ENCODE measurements around the gene NPAS3. TPM values are rescaled to one million over a fixed set of nuclear protein-coding genes. Genes with fewer than 3 reads are reported as not detected.

NPAS3 gene
- total RNA-seq, 1 donor from 2014 or later, result 2.3 TPM

DNA sequence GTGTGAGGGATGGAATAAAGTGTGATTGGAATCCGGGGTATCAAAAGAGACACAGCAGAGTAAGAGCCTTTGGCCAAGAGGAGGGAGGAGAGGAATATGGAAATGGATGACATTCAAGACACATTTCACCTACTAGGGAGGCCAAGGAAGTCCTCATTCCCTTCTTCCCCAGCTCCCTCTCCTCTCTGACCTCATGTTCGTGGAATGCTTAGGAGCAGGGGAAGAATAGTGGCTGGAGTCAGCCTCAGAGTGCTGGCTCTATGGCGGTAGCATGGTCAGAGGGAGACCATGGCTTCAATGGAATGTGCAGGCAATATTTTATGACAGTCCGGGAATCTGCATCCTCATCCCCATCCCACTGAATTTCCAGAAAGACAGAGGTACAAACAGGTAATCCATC, 815.6 kb downstream of the NPAS3 start:
- DNase-seq (ENCODE audit: low spot score), result no peak

GRCh38 chr14:33755358-33755757, 816.7 kb downstream of the NPAS3 start:
- DNase-seq (ENCODE audit: low spot score), result no peak

GRCh38 chr14:33756833-33757232, 818.2 kb downstream of the NPAS3 start:
- DNase-seq (ENCODE audit: low spot score), result no peak

GRCh38 chr14:33758547-33758946, 819.9 kb downstream of the NPAS3 start:
- DNase-seq (ENCODE audit: low spot score), result no peak

DNA sequence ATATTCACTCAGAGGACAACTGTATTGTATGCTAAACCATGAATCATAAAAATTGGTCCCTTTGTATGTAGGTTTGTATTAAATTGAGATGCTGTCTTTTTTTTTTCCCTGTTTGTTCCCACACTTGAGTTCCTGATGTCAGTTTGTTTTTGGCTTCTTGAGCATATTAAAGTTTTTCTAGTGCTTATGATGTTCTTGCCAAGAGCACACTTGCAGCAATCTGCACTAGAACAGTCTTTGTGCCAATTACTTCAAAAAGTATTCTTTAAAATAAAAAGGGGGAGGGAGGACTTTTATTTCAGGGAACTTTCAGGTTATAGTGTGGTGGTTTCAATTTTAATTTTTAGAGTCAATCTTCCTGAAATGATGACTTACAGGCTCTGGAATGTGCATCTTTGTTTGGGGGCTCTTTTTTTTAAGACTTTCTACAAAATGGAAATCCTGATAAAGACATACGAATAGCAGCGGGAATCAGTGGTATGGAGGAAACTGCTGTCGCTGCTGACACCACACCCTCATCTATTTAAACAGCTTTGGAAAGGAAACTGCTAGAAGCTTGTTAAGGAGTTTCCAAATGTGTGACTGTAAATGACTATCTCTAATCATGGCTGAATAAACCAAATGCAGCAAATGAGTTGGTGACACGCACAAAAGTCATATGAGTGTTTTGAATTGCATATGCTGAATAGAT, 823.6 kb downstream of the NPAS3 start:
- DNase-seq (ENCODE audit: low spot score), result no peak

DNA sequence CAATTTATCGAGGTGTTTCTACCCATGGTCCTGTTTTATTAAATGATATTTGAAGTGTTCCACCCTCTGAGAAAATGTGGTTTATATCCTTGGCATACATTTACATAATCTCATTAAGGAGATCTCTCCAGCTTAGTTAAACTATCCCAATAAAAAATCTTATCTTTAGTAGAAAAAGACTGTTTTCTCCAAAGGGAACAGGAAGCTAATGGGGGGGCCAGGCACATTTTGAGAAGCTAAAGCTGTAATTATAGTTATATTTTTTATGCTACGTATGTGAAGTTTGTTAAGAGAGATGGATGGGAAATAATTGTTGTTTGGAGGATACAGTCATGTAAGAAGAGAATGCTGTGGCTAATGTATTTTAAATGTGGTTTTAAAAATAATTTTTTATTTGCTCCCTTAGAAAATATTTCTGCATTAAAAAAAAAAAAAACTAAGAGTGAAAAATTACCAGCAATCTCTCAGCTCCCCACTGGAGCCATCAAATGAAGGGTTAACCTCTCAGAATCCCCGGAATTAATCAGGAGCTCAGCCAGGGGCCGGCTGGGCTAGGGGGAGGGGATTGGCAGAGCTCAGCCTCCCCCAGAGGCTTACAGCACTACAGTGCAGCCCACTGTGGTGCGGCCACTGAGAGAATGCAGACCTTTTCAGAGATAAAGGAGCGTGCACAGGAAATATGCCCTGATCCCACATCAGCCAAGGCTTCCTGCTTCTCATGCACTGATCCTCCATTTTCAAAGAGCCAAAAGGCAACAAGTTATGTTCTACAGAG, 826.4 kb downstream of the NPAS3 start:
- no peak for DNase-seq (ENCODE audit: low spot score)

DNA sequence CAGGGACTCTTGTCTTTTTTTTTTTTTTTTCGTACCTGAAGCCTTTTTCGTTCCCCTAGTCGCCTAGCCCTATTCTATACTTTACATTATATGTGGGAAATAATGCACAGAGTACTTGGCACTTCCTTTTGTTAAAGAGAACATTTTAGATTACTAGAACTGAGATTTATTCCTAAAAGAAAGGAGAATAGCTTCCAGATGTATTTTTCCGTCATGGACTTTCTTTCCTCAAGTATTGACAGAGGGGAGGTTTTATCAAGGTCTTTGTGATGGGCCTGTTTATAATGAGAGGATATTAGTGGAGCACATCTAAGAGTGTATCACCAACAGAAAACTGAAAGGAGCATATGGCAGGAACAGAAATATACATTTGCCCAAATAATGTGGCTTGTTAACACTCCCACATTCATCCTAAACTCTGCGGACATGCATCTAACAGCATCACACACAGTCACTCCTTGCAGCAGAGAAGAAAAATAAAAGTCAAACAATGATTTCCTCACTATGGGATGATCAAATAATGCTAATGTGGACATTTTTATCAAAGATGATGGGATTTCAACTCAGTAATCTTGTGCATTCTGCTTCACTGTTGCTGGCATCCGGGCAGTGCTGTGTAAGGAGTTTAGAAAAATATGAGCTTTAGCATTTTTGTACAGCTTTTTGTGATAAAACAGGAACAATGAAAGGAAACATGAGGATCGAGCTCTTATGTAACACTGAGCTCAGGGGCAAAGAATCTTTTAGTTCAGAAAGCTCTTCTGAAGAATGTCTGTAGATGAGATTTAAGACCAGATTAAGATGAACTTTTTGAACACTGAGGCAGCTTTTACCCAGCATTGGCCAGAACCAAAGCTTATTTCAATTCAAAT, 829.1 kb downstream of the NPAS3 start:
- no peak for DNase-seq (ENCODE audit: low spot score)

GRCh38 chr14:33768458-33768830, 829.8 kb downstream of the NPAS3 start:
- DNase-seq (ENCODE audit: low spot score), result no peak

GRCh38 chr14:33773205-33774030, 834.7 kb downstream of the NPAS3 start:
- DNase-seq (ENCODE audit: low spot score), result no peak

DNA sequence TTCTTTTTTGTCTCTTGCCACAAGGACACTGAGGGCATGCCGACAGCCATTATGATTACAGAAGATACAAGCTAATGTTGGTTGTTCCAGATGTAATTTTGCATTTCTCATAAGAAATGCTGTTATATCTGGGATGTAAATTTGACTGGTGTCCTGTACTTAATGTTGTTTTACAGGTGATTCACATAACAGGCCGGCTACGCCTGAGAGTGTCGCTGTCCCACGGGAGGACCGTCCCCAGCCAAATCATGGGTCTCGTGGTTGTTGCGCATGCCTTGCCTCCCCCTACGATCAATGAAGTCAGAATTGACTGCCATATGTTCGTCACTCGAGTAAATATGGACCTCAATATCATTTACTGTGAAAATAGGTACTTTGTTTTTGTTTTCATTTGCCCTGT, 835.5 kb downstream of the NPAS3 start:
- DNase-seq (ENCODE audit: low spot score), result no peak

DNA sequence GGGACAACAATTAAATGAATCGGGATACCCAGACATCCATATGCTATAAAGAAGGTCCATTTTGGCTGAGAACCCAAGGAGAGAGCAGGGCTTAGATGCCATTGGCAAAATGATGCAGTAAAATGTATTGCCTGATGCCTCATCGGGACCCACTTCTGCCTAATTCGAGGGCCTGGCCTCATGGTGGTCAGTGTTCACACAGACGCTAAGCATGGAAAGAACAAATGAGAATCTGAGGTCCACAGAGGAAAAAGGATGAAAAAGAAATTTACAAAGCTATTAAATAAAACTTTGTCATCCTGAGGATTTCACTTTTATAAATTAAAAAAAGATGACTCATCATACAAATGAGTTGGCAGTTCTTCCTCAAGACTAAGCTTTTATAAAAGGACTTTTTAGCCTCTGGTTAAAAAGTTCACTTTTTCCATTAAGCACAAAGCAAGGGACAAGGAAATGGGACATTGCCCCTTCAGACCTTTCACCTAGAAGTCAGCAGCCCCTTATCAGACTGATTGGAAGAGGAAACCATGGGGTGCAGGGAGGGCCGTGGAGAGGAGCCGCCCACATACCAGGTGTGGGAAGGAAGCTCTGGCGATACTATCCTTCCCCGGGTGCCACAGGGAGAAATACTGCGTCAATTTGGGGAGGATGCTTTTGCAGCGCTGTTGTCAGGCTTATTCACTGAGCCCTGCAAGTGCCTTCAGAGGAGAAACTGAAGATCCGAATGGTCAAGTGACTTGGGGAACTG, 836.2 kb downstream of the NPAS3 start:
- DNase-seq (ENCODE audit: low spot score), result no peak

- no peak for DNase-seq (ENCODE audit: low spot score)
Observed at GRCh38 chr14:33776871-33777270, 838.2 kb downstream of the NPAS3 start.

- no peak for DNase-seq (ENCODE audit: low spot score)
Observed at GRCh38 chr14:33777681-33778080, 839.0 kb downstream of the NPAS3 start.

DNA sequence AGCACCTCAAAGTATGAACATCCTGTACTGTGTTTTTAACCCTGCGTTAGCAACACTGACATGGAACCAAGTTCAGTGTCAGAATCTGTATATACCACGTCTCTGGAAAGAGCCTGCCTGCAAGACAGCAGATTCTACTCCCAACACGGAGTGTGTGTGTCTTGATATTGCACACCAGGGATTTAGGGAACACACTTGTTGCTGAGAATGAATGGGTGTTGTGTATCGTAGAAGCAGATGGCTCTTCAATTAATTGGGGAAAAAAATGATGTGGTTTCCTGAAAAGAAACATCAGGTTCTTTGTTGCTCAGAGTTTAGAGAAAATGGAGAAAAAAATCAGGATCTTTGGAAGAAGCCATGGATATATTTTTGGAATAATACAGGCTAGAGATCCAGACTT, 841.4 kb downstream of the NPAS3 start:
- no peak for DNase-seq (ENCODE audit: low spot score)

GRCh38 chr14:33781236-33781635, 842.6 kb downstream of the NPAS3 start:
- DNase-seq (ENCODE audit: low spot score), result no peak

GRCh38 chr14:33782923-33783322, 844.2 kb downstream of the NPAS3 start:
- no peak for DNase-seq (ENCODE audit: low spot score)

GRCh38 chr14:33786091-33786825, 847.6 kb downstream of the NPAS3 start:
- no peak for DNase-seq (ENCODE audit: low spot score)

DNA sequence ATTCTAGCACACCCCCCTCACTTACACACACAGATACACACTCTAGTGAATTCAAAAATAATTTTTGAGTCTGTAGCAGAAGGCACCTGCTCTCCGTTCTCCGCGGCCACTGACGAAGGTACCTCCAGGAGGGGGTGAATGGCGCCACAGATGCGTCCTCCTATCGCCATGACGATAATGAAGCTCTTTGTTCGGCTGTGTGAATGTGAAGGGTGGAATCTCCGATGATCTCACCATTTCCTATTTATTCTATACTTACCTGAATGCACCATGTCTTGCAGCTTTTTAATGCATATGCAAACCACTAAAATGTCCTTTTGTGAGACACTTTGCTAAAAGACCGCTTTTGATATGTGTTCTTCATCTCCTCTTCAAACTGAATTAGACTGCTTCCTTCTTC, 849.5 kb downstream of the NPAS3 start:
- DNase-seq (ENCODE audit: low spot score), result no peak

GRCh38 chr14:33790996-33791395, 852.3 kb downstream of the NPAS3 start:
- DNase-seq (ENCODE audit: low spot score), result no peak

Measured in ureter (tissue), 1 donor.